Left ventricle myocardium superior (tissue), 1 donor: Measurements from ENCODE around the gene CCHCR1. TPM values are rescaled to one million over a fixed set of nuclear protein-coding genes. Genes with fewer than 3 reads are reported as not detected.
A peak's percentile ranks its signal among the peaks of the same experiment; 100 is the strongest.
"Not testable (repeated sequence)": the region's sequence is repeated elsewhere in the genome, so short reads cannot be mapped to it uniquely, and the experiment has no call there.

Source experiments
- ATAC-seq: fragments of 200-7000 bp; cut with Tn5 transposase; one replicate; pipeline ENCODE4 v1.9.1; 2020; ENCODE audit warnings: mild to moderate bottlenecking, moderate library complexity
- DNase-seq: peaks from one replicate; pipeline ENCODE4 v3.0.0-alpha.2; 2020
- intact Hi-C: fragments of 100-400 bp; cut with micrococcal nuclease; formaldehyde crosslinking; loops from one replicate; pipeline ENCODE4 v1.11.0; 2022
- total RNA-seq: library from RNA; stranded (reverse); fragmentation: NEBNext Ultra II Directional; extraction: Animal tissue kit (Norgen Biotek cat#: 25700); gene quantifications from one replicate; pipeline ENCODE4 v1.2.1, GENCODE V29; 2021
- donor health status: DM: no; HTN: yes; CAD: no; lungs with severe emphysema.

The CCHCR1 gene
- total RNA-seq, 1 donor from 2014 or later = 11.2 TPM

GRCh38 chr6:31165986-31166385 lies 8.4 kb upstream of the CCHCR1 start:
- DNase-seq (no peak), ATAC-seq (no peak)
- intact Hi-C loops = no loop called here

GRCh38 chr6:31165064-31165832 lies 7.6 kb upstream of the CCHCR1 start:
- intact Hi-C loops, DNase-seq, ATAC-seq: not testable (repeated sequence)

- ATAC-seq, DNase-seq, intact Hi-C loops: not testable (repeated sequence)
Observed at GRCh38 chr6:31164475-31165063, 7.0 kb upstream of the CCHCR1 start.

GRCh38 chr6:31163922-31164321 lies 6.3 kb upstream of the CCHCR1 start:
- ATAC-seq = peak; percentile 78

GRCh38 chr6:31162463-31163165 lies 5.0 kb upstream of the CCHCR1 start:
- no peak for ATAC-seq
- DNase-seq = no peak

More at GRCh38 chr6:31163922-31164321, 6.3 kb upstream of the CCHCR1 start:
- intact Hi-C loops = no loop called here
- no peak for DNase-seq

GRCh38 chr6:31161216-31162126 lies 3.9 kb upstream of the CCHCR1 start:
- intact Hi-C loops = no loop called here
- ATAC-seq (no peak), DNase-seq (no peak)

More at GRCh38 chr6:31162463-31163165, 5.0 kb upstream of the CCHCR1 start:
- intact Hi-C loops = no loop called here

- ATAC-seq (no peak), DNase-seq (no peak)
- intact Hi-C loops = no loop called here
Observed at GRCh38 chr6:31158863-31159855, 1.6 kb upstream of the CCHCR1 start.

GRCh38 chr6:31158140-31158862 lies 699 bp upstream of the CCHCR1 start, which contains the start of gene TCF19:
TSS of gene TCF19 (plus strand) at chr6:31158589. CDS start at chr6:31159470, 881 bp downstream.
- DNase-seq (peak; percentile 99), ATAC-seq (peak; percentile 96)
- intact Hi-C loops = no loop called here

GRCh38 chr6:31156641-31157040 lies 961 bp downstream of the CCHCR1 start:
- no peak for ATAC-seq
- DNase-seq = no peak
- intact Hi-C loops = no loop called here

- no peak for DNase-seq
- ATAC-seq = no peak
- intact Hi-C loops = no loop called here
Observed at GRCh38 chr6:31154436-31154835, 3.2 kb downstream of the CCHCR1 start.

GRCh38 chr6:31152781-31153180 lies 4.8 kb downstream of the CCHCR1 start:
- intact Hi-C loops = no loop called here
- DNase-seq (no peak), ATAC-seq (no peak)

GRCh38 chr6:31149827-31150447 lies 7.7 kb downstream of the CCHCR1 start:
- no peak for DNase-seq
- intact Hi-C loops = no loop called here
- no peak for ATAC-seq

GRCh38 chr6:31145386-31145785 lies 12.2 kb downstream of the CCHCR1 start:
- ATAC-seq (no peak), DNase-seq (no peak)
- intact Hi-C loops = no loop called here

GRCh38 chr6:31144970-31145340 lies 12.6 kb downstream of the CCHCR1 start:
- intact Hi-C loops = no loop called here
- DNase-seq (no peak), ATAC-seq (no peak)

GRCh38 chr6:31144296-31144969 lies 13.2 kb downstream of the CCHCR1 start:
- no peak for DNase-seq
- intact Hi-C loops = no loop called here

GRCh38 chr6:31143148-31143547 lies 14.5 kb downstream of the CCHCR1 start:
- DNase-seq (peak; percentile 80), ATAC-seq (peak; percentile 90)
- intact Hi-C loops = no loop called here

More at GRCh38 chr6:31144296-31144969, 13.2 kb downstream of the CCHCR1 start:
- ATAC-seq = no peak
